Endothelial cell of umbilical vein (primary cell): Measurements from ENCODE around the gene CCR7. TPM values are rescaled to one million over a fixed set of nuclear protein-coding genes. Genes with fewer than 3 reads are reported as not detected.

ENCODE experiments used
- BruUV-seq: library from RNA; stranded (reverse); fragments of 400-500 nt; replicated peaks from 2 replicates; lab custom pipeline; 2021; lab: Mats Ljungman, UMichigan
- CTCF ChIA-PET: fragments of 300-600, 350-600 bp; sonication (Branson Sonifier 250); formaldehyde crosslinking; loops from one replicate; lab custom pipeline; 2021; ENCODE audit warnings: antibody characterized with exemption, inconsistent platforms; lab: Charles Lee
- POLR2A ChIA-PET: fragments of 300-600, 350-600 bp; sonication (Branson Sonifier 250); formaldehyde crosslinking; loops from one replicate; lab custom pipeline; 2021; ENCODE audit warnings: antibody characterized with exemption, inconsistent platforms; lab: Charles Lee
- DNase-seq: peaks from one replicate; pipeline ENCODE4 v3.0.0-alpha.2; 2011; ENCODE audit warnings: low read depth, low spot score
- FAIRE-seq: peaks from 2 replicates; lab custom pipeline; 2011; peaks lifted over from hg19 to GRCh38; lab: Jason Lieb, UNC
- H2AFZ ChIP-seq: 2 replicates; pipeline ENCODE4 v1.6.0; 2012; ENCODE audit warnings: low read depth, low read length, control low read depth, inconsistent platforms
- H3K27ac ChIP-seq: 2 replicates; pipeline ENCODE4 v1.5.1; 2011; ENCODE audit warnings: low read depth, mild to moderate bottlenecking, control low read depth, low read length, moderate library complexity; ENCODE audit not compliant: insufficient read depth
- H3K27me3 ChIP-seq, 2 experiments: 2 replicates each; pipeline versions ENCODE4 v1.6.0 to v1.6.1; 2011; ENCODE audit warnings: low read length in 2 of 2, mixed read lengths in 1 of 2; ENCODE audit not compliant: control insufficient read depth in 2 of 2, insufficient read depth in 2 of 2
- H3K36me3 ChIP-seq, 2 experiments: 2 replicates in 1 of 2; 3 replicates in 1 of 2; pipeline ENCODE4 v1.5.1; 2011; ENCODE audit warnings: low read length in 2 of 2, mild to moderate bottlenecking in 1 of 2, moderate library complexity in 1 of 2; ENCODE audit not compliant: control insufficient read depth in 2 of 2, insufficient read depth in 2 of 2; ENCODE audit errors: extremely low read depth in 1 of 2
- H3K4me1 ChIP-seq: 3 replicates; pipeline ENCODE4 v1.5.1; 2011; ENCODE audit warnings: mild to moderate bottlenecking, low read length; ENCODE audit not compliant: control insufficient read depth, insufficient read depth; ENCODE audit errors: extremely low read depth
- H3K4me2 ChIP-seq: 2 replicates; pipeline ENCODE4 v1.6.1; 2011; ENCODE audit warnings: low read length, control low read depth, mixed read lengths; ENCODE audit not compliant: insufficient read depth
- H3K4me3 ChIP-seq, 3 experiments: fragments of 200-600 bp in 1 of 3; sonication (generic), shearing (Covaris generic) in 1 of 3; replicated peaks in 1 of 3; 2 replicates each; pipeline ENCODE4 v1.5.1; 2011 to 2016; ENCODE audit warnings: control low read depth in 3 of 3, low read length in 3 of 3, mild to moderate bottlenecking in 2 of 3, inconsistent platforms in 1 of 3, low read depth in 1 of 3, moderate library complexity in 1 of 3; ENCODE audit not compliant: insufficient read depth in 1 of 3
- H3K79me2 ChIP-seq: 2 replicates; pipeline ENCODE4 v1.6.0; 2012; ENCODE audit warnings: low read length, inconsistent platforms; ENCODE audit not compliant: control insufficient read depth, insufficient read depth
- H3K9ac ChIP-seq: replicated peaks from 2 replicates; pipeline ENCODE3; 2011; ENCODE audit warnings: low read length, control low read depth; ENCODE audit not compliant: insufficient read depth; ENCODE audit errors: extremely low read depth
- H3K9me1 ChIP-seq: replicated peaks from 3 replicates; pipeline ENCODE4 v1.6.0; 2011; ENCODE audit warnings: mild to moderate bottlenecking, low read length; ENCODE audit not compliant: control insufficient read depth, insufficient read depth; ENCODE audit errors: extremely low read depth
- H3K9me3 ChIP-seq: replicated peaks from 2 replicates; pipeline ENCODE4 v1.5.1; 2012; ENCODE audit warnings: low read length, inconsistent platforms; ENCODE audit not compliant: control insufficient read depth, insufficient read depth
- H4K20me1 ChIP-seq: replicated peaks from 2 replicates; pipeline ENCODE3; 2011; ENCODE audit warnings: mild to moderate bottlenecking, low read length; ENCODE audit not compliant: control insufficient read depth, insufficient read depth; ENCODE audit errors: extremely low read depth
- CTCF ChIP-seq, 2 donors: IDR thresholded peaks; 1 replicate in 1 of 2; 2 replicates in 1 of 2; pipeline ENCODE4 v1.5.1; 2011; ENCODE audit warnings: low read length in 2 of 2, mild to moderate bottlenecking in 2 of 2, moderate library complexity in 2 of 2, control low read depth in 1 of 2, inconsistent platforms in 1 of 2, low read depth in 1 of 2; ENCODE audit not compliant: insufficient read depth in 1 of 2; ENCODE audit errors: extremely low read depth in 1 of 2
- EZH2 ChIP-seq: IDR thresholded peaks from 2 replicates; pipeline ENCODE4 v1.6.1; 2012; ENCODE audit warnings: borderline replicate concordance, low read depth, mild to moderate bottlenecking, moderate library complexity, low read length, inconsistent platforms; ENCODE audit not compliant: severe bottlenecking
- FOS ChIP-seq: IDR thresholded peaks from 2 replicates; pipeline ENCODE4 v1.6.1; 2011; ENCODE audit warnings: mild to moderate bottlenecking, low read length, moderate library complexity, borderline replicate concordance; ENCODE audit not compliant: insufficient read depth
- GATA2 ChIP-seq: IDR thresholded peaks from 2 replicates; pipeline ENCODE4 v1.7.0; 2011; ENCODE audit warnings: low read depth, mild to moderate bottlenecking, moderate library complexity, mixed read lengths, low read length; ENCODE audit not compliant: insufficient read length, insufficient read depth
- JUN ChIP-seq: IDR thresholded peaks from 2 replicates; pipeline ENCODE4 v1.6.1; 2011; ENCODE audit warnings: borderline replicate concordance, low read depth; ENCODE audit not compliant: insufficient read length, insufficient read depth
- MAX ChIP-seq: IDR thresholded peaks from 2 replicates; pipeline ENCODE4 v1.6.1; 2011; ENCODE audit not compliant: insufficient read depth, insufficient read length
- MYC ChIP-seq: IDR thresholded peaks from one replicate; pipeline ENCODE4 v1.6.1; 2011; ENCODE audit warnings: mild to moderate bottlenecking, low read depth, low read length
- POLR2A ChIP-seq: IDR thresholded peaks from 2 replicates; pipeline ENCODE4 v1.6.1; 2012; ENCODE audit warnings: low read depth, mild to moderate bottlenecking, control low read depth, low read length
- POLR2AphosphoS5 ChIP-seq: IDR thresholded peaks from 2 replicates; pipeline ENCODE4 v1.6.1; 2012; ENCODE audit warnings: low read depth, mild to moderate bottlenecking, control low read depth, low read length, moderate library complexity; ENCODE audit not compliant: insufficient read depth
- dilution Hi-C: fragments of 300-500 bp; cut with MboI; formaldehyde crosslinking; loops from one replicate; pipeline ENCODE4 v1.15.0; 2019; ENCODE audit warnings: low sequenced_read_pairs; ENCODE audit not compliant: extremely low pct_ligation_motif_present
- intact Hi-C: fragments of 100-400 bp; cut with micrococcal nuclease; formaldehyde crosslinking; loops from one replicate; pipeline ENCODE4 v1.10.0; 2022
- polyA plus RNA-seq, 4 experiments: library from polyadenylated mRNA; depleted of rRNA in 3 of 4; stranded (reverse) in 3 of 4; unstranded in 1 of 4; fragments of >200 nt; gene quantifications; 2 replicates each; pipeline versions ENCODE4 v1.2.1 to v1.2.3, GENCODE V29; 2011 to 2012; ENCODE audit warnings: missing spikeins in 1 of 4
- total RNA-seq: library from RNA; stranded (reverse); gene quantifications from 2 replicates; pipeline ENCODE4 v1.2.3, GENCODE V29; 2021

The CCR7 gene
- total and polyA plus RNA-seq, 2 donors (not counting 3 experiments of a cell fraction or from before 2014, with no cell fraction given), result 0.18 TPM; not detected in 1

GRCh38 chr17:40606548-40607353 lies 41.5 kb upstream of the CCR7 start:
- BruUV-seq, result no TSS peak
- dilution Hi-C loops, result no loop called here
- Histone ChIP-seq H3K4me3 (no peak overlapping the region), H3K9me3 (no peaks in the 10 kb centered on the region), H3K27me3 (peaks cover 14 to 17% of the 10 kb centered on the region in 2 experiments), H3K36me3 (no peaks in the 10 kb centered on the region), H3K9me1 (no peaks in the 10 kb centered on the region), H2AFZ (no peak overlapping the region), H3K27ac (no peak overlapping the region), H3K79me2 (no peaks in the 10 kb centered on the region), H4K20me1 (no peaks in the 10 kb centered on the region), H3K4me1 (no peaks in the 10 kb centered on the region), H3K4me2 (no peak overlapping the region), H3K9ac (no peak overlapping the region)
- intact Hi-C loops, result no loop called here
- TF ChIP-seq CTCF (IDR thresholded peaks at IDR 0.05; ENCODE audit: extremely low read depth in 1 of 2, insufficient read depth in 1 of 2, low read depth in 1 of 2, low read length in 2 of 2) (no peak), POLR2A (no peak), POLR2AphosphoS5 (no peak), EZH2 (no peak), FOS (no peak), JUN (no peak), MYC (no peak), MAX (no peak), GATA2 (no peak)
- POLR2A ChIA-PET, result no interaction called here
- DNase-seq (no peak), FAIRE-seq (peak; percentile 66)
- CTCF ChIA-PET, result no interaction called here
